H9 (cell line): ENCODE data around the gene ZNF429. TPM values are rescaled to one million over a fixed set of nuclear protein-coding genes. Genes with fewer than 3 reads are reported as not detected.
"Not testable (repeated sequence)": the region's sequence is repeated elsewhere in the genome, so short reads cannot be mapped to it uniquely, and the experiment has no call there.

ENCODE experiments used
- DNase-seq: peaks from one replicate; pipeline ENCODE4 v3.0.0-alpha.2; 2017
- H2AFZ ChIP-seq: one replicate; pipeline ENCODE4 v1.6.1; 2013; ENCODE audit warnings: mild to moderate bottlenecking, low read length, control low read depth, moderate library complexity
- H2AK5ac ChIP-seq: 2 replicates; pipeline ENCODE4 v1.6.1; 2013; ENCODE audit warnings: low read length, control low read depth, mixed read lengths; ENCODE audit not compliant: insufficient read length
- H2BK120ac ChIP-seq: one replicate; pipeline ENCODE4 v1.6.1; 2013; ENCODE audit warnings: low read depth, mild to moderate bottlenecking, low read length, control low read depth, inconsistent platforms; ENCODE audit not compliant: poor library complexity, severe bottlenecking
- H2BK12ac ChIP-seq: 2 replicates; pipeline ENCODE4 v1.6.1; 2013; ENCODE audit warnings: low read length, control low read depth, mixed read lengths, low read depth; ENCODE audit not compliant: insufficient read length
- H2BK15ac ChIP-seq: 2 replicates; pipeline ENCODE4 v1.6.1; 2013; ENCODE audit warnings: low read depth, low read length, control low read depth
- H2BK20ac ChIP-seq: one replicate; pipeline ENCODE4 v1.6.1; 2013; ENCODE audit warnings: low read depth, mild to moderate bottlenecking, low read length, control low read depth, inconsistent platforms; ENCODE audit not compliant: poor library complexity, severe bottlenecking
- H2BK5ac ChIP-seq: 2 replicates; pipeline ENCODE4 v1.6.1; 2013; ENCODE audit warnings: low read length, control low read depth, mixed read lengths; ENCODE audit not compliant: insufficient read length
- H3K14ac ChIP-seq: 2 replicates; pipeline ENCODE4 v1.6.1; 2013; ENCODE audit warnings: low read length, control low read depth; ENCODE audit not compliant: insufficient read depth
- H3K18ac ChIP-seq: 2 replicates; pipeline ENCODE4 v1.6.1; 2013; ENCODE audit warnings: low read depth, mild to moderate bottlenecking, mixed read lengths, low read length, control low read depth; ENCODE audit not compliant: insufficient read length
- H3K23ac ChIP-seq: 2 replicates; pipeline ENCODE4 v1.6.1; 2013; ENCODE audit warnings: low read length, control low read depth, mixed read lengths, low read depth; ENCODE audit not compliant: insufficient read length
- H3K23me2 ChIP-seq: 2 replicates; pipeline ENCODE4 v1.6.1; 2013; ENCODE audit warnings: low read depth, mild to moderate bottlenecking, mixed read lengths, low read length, control low read depth; ENCODE audit not compliant: insufficient read length, poor library complexity, severe bottlenecking
- H3K27ac ChIP-seq: 2 replicates; pipeline ENCODE4 v1.5.1; 2013; ENCODE audit warnings: low read length, control low read depth, mixed read lengths, low read depth; ENCODE audit not compliant: insufficient read length
- H3K27me3 ChIP-seq: 2 replicates; pipeline ENCODE4 v1.6.1; 2013; ENCODE audit warnings: low read length, control low read depth, inconsistent platforms; ENCODE audit not compliant: insufficient read depth
- H3K4ac ChIP-seq: 2 replicates; pipeline ENCODE4 v1.6.1; 2013; ENCODE audit warnings: low read depth, mild to moderate bottlenecking, control low read depth, inconsistent platforms, low read length, moderate library complexity
- H3K4me1 ChIP-seq: 2 replicates; pipeline ENCODE4 v1.6.1; 2013; ENCODE audit warnings: low read length, control low read depth, inconsistent platforms; ENCODE audit not compliant: insufficient read depth
- H3K4me2 ChIP-seq: 2 replicates; pipeline ENCODE4 v1.6.1; 2013; ENCODE audit warnings: low read length, control low read depth, mixed read lengths; ENCODE audit not compliant: insufficient read length, insufficient read depth
- H3K56ac ChIP-seq: 2 replicates; pipeline ENCODE4 v1.6.1; 2013; ENCODE audit warnings: low read depth, mild to moderate bottlenecking, mixed read lengths, low read length, control low read depth; ENCODE audit not compliant: insufficient read length
- H3K79me1 ChIP-seq: 2 replicates; pipeline ENCODE4 v1.6.1; 2013; ENCODE audit warnings: low read depth, mild to moderate bottlenecking, moderate library complexity, low read length, control low read depth, inconsistent platforms; ENCODE audit not compliant: insufficient read depth, poor library complexity, severe bottlenecking
- H3K79me2 ChIP-seq: 2 replicates; pipeline ENCODE4 v1.6.1; 2013; ENCODE audit warnings: low read length, control low read depth, inconsistent platforms; ENCODE audit not compliant: insufficient read depth
- H3K9ac ChIP-seq: 2 replicates; pipeline ENCODE4 v1.6.1; 2013; ENCODE audit warnings: low read length, control low read depth, mixed read lengths; ENCODE audit not compliant: insufficient read length; ENCODE audit errors: extremely low read depth
- H3K9me3 ChIP-seq: one replicate; pipeline ENCODE4 v1.6.1; 2013; ENCODE audit warnings: low read depth, low read length, inconsistent platforms; ENCODE audit not compliant: control insufficient read depth
- H3T11ph ChIP-seq: one replicate; pipeline ENCODE4 v1.6.1; 2013; ENCODE audit warnings: mild to moderate bottlenecking, low read length, control low read depth, inconsistent platforms
- H4K20me1 ChIP-seq: one replicate; pipeline ENCODE4 v1.6.1; 2013; ENCODE audit not compliant: control insufficient read depth, insufficient read length, insufficient read depth
- H4K5ac ChIP-seq: 2 replicates; pipeline ENCODE4 v1.6.1; 2013; ENCODE audit warnings: low read depth, mild to moderate bottlenecking, mixed read lengths, low read length, control low read depth; ENCODE audit not compliant: insufficient read length
- H4K8ac ChIP-seq: replicated peaks from 2 replicates; pipeline ENCODE4 v1.6.1; 2013; ENCODE audit warnings: low read length, control low read depth, mixed read lengths, low read depth; ENCODE audit not compliant: insufficient read length
- H4K91ac ChIP-seq: 2 replicates; pipeline ENCODE4 v1.6.1; 2013; ENCODE audit warnings: low read depth, mild to moderate bottlenecking, moderate library complexity, mixed read lengths, low read length, control low read depth; ENCODE audit not compliant: insufficient read length
- H3K27ac Mint-ChIP-seq, 3 experiments: 2 replicates in 2 of 3; 3 replicates in 1 of 3; pipeline ENCODE4 v1.8.0; 2020 to 2021; ENCODE audit warnings: mixed read lengths in 3 of 3, mild to moderate bottlenecking in 1 of 3, moderate library complexity in 1 of 3
- H3K27me3 Mint-ChIP-seq: 2 replicates; pipeline ENCODE4 v1.8.0; 2021; ENCODE audit warnings: low read depth, mild to moderate bottlenecking, moderate library complexity, mixed read lengths
- H3K36me3 Mint-ChIP-seq, 3 experiments: 2 replicates in 2 of 3; 3 replicates in 1 of 3; pipeline ENCODE4 v1.8.0; 2020 to 2021; ENCODE audit warnings: low read depth in 3 of 3, mixed read lengths in 3 of 3; ENCODE audit not compliant: insufficient read depth in 1 of 3
- H3K4me1 Mint-ChIP-seq, 2 experiments: 2 replicates each; pipeline ENCODE4 v1.8.0; 2020; ENCODE audit warnings: mixed read lengths in 2 of 2
- H3K4me3 Mint-ChIP-seq, 2 experiments: 2 replicates in 1 of 2; 3 replicates in 1 of 2; pipeline ENCODE4 v1.8.0; 2020 to 2021; ENCODE audit warnings: mild to moderate bottlenecking in 2 of 2, mixed read lengths in 2 of 2, moderate library complexity in 1 of 2
- H3K9me3 Mint-ChIP-seq, 2 experiments: 2 replicates in 1 of 2; 3 replicates in 1 of 2; pipeline ENCODE4 v1.8.0; 2020; ENCODE audit warnings: mild to moderate bottlenecking in 2 of 2, mixed read lengths in 2 of 2, moderate library complexity in 1 of 2
- WGBS: extraction: QIAGEN DNeasy Blood & Tissue Kit; methylation state at CpG from one replicate; pipeline ENCODE4 v1.1.7; 2013; ENCODE audit warnings: missing lambda C conversion rate, low lambda C conversion rate, mixed read lengths; ENCODE audit not compliant: insufficient read length; ENCODE audit errors: extremely low coverage; 5-methylcytosine and 5-hydroxymethylcytosine counted together
- total RNA-seq: library from RNA; stranded (reverse); gene quantifications from 2 replicates; pipeline ENCODE4 v1.2.1, GENCODE V29; 2021

Gene ZNF429
- total RNA-seq, 1 experiment from 2014 or later: 11.2 TPM

GRCh38 chr19:21512609-21513008, 7.2 kb downstream of the ZNF429 start:
- not testable (repeated sequence) for H3K4me2 ChIP-seq, H3K79me2 ChIP-seq
- peaks cover 53 to 70% of the 10 kb centered on the region in 2 experiments for H3K9me3 Mint-ChIP-seq

More at GRCh38 chr19:21512609-21513008, 7.2 kb downstream of the ZNF429 start:
- H2BK12ac ChIP-seq, H3K23ac ChIP-seq, H2BK15ac ChIP-seq, H2AFZ ChIP-seq, H2BK20ac ChIP-seq, H4K8ac ChIP-seq, H3K27me3 ChIP-seq, H2BK5ac ChIP-seq, H3K27ac ChIP-seq, H4K5ac ChIP-seq, H3K18ac ChIP-seq, H3K27me3 Mint-ChIP-seq, H3K4me1 ChIP-seq, H3K14ac ChIP-seq, H4K20me1 ChIP-seq, H3K27ac Mint-ChIP-seq, H3K9me3 ChIP-seq, H3T11ph ChIP-seq, H3K4me1 Mint-ChIP-seq, H3K79me1 ChIP-seq, H3K56ac ChIP-seq, H2BK120ac ChIP-seq, H3K23me2 ChIP-seq, H3K4me3 Mint-ChIP-seq, H3K9ac ChIP-seq, DNase-seq, H3K4ac ChIP-seq, H4K91ac ChIP-seq, H2AK5ac ChIP-seq: not testable (repeated sequence)
- no CpG with 5 or more reads among the region's 7 CpGs for WGBS
- H3K36me3 Mint-ChIP-seq: peaks cover 61 to 75% (median 61%) of the 10 kb centered on the region in 3 experiments
